RPMI8226 (cell line): ENCODE results near the gene LGMN.

Experiments
- DNase-seq: peaks from one replicate; pipeline ENCODE4 v3.0.0-alpha.2; 2015

The LGMN gene

GRCh38 chr14:92748259-92749016 is at the start of gene LGMN:
Gene LGMN (minus strand): TSS chr14:92748627. CDS start chr14:92732786, 15,841 bp downstream.
- peak; percentile 93 for DNase-seq

GRCh38 chr14:92794961-92795360 is 46.5 kb upstream of the LGMN start:
- no peak for DNase-seq

- DNase-seq = no peak
These were observed 46.1 kb upstream of the LGMN start for GRCh38 chr14:92794547-92794941.

GRCh38 chr14:92793709-92794546 is 45.5 kb upstream of the LGMN start, which contains the start of gene GOLGA5:
Gene GOLGA5 (plus strand): TSS chr14:92794305. CDS start chr14:92797438, 3,133 bp downstream.
- peak; percentile 96 for DNase-seq

- no peak for DNase-seq
These were observed 44.5 kb upstream of the LGMN start for GRCh38 chr14:92792885-92793284.

- DNase-seq = no peak
These were observed 41.1 kb upstream of the LGMN start for GRCh38 chr14:92789457-92790089.

GRCh38 chr14:92787554-92787953 is 39.1 kb upstream of the LGMN start:
- DNase-seq = no peak

- no peak for DNase-seq
These were observed 38.0 kb upstream of the LGMN start for GRCh38 chr14:92786427-92786756.

GRCh38 chr14:92785667-92786426 is 37.4 kb upstream of the LGMN start:
- no peak for DNase-seq

GRCh38 chr14:92783813-92784431 is 35.5 kb upstream of the LGMN start:
- peak; percentile 71 for DNase-seq

- DNase-seq = no peak
These were observed 32.9 kb upstream of the LGMN start for GRCh38 chr14:92781350-92781749.

- DNase-seq = peak; percentile 50
These were observed 32.2 kb upstream of the LGMN start for GRCh38 chr14:92780444-92781232.

- DNase-seq = peak; percentile 49
These were observed 30.6 kb upstream of the LGMN start for GRCh38 chr14:92778868-92779565.

GRCh38 chr14:92775292-92775691 is 26.9 kb upstream of the LGMN start:
- DNase-seq = peak; percentile 89

- DNase-seq = peak; percentile 2
These were observed 26.1 kb upstream of the LGMN start for GRCh38 chr14:92774572-92774971.

- DNase-seq = no peak
These were observed 22.1 kb upstream of the LGMN start for GRCh38 chr14:92770484-92770883.

GRCh38 chr14:92768795-92769194 is 20.4 kb upstream of the LGMN start:
- peak; percentile 61 for DNase-seq

- peak; percentile 75 for DNase-seq
These were observed 19.8 kb upstream of the LGMN start for GRCh38 chr14:92768236-92768635.

GRCh38 chr14:92763666-92764631 is 15.5 kb upstream of the LGMN start:
- peak; percentile 92 for DNase-seq

- DNase-seq = no peak
These were observed 12.0 kb upstream of the LGMN start for GRCh38 chr14:92760524-92760805.
